Testis (tissue), 2 donors: ENCODE measurements around the gene ITGA11.

Experiments used
- CTCF ChIP-seq, 3 experiments: fragments of 450-650 bp in 2 of 3; fragments of 200-600 bp in 1 of 3; sonication (generic) in 1 of 3; IDR thresholded peaks; one replicate each; pipeline ENCODE4 v1.5.1; 2016 to 2019; ENCODE audit warnings: antibody characterized with exemption in 3 of 3, mild to moderate bottlenecking in 2 of 3, moderate library complexity in 1 of 3
- POLR2A ChIP-seq: fragments of 450-650 bp; IDR thresholded peaks from one replicate; pipeline ENCODE4 v1.6.1; 2017; ENCODE audit warnings: antibody characterized with exemption, mild to moderate bottlenecking, moderate library complexity

- TF ChIP-seq POLR2A (no peak), CTCF (IDR thresholded peaks at IDR 0.05) (no peak)
Observed at GRCh38 chr15:68295014-68295805, 136.8 kb downstream of the ITGA11 start.
